ENCODE measurements around the gene CERS6. TPM values are rescaled to one million over a fixed set of nuclear protein-coding genes. Genes with fewer than 3 reads are reported as not detected.

The CERS6 gene
- total RNA-seq, 4 donors from 2014 or later, result 35.7 to 60.6 (median 39.2) TPM

DNA sequence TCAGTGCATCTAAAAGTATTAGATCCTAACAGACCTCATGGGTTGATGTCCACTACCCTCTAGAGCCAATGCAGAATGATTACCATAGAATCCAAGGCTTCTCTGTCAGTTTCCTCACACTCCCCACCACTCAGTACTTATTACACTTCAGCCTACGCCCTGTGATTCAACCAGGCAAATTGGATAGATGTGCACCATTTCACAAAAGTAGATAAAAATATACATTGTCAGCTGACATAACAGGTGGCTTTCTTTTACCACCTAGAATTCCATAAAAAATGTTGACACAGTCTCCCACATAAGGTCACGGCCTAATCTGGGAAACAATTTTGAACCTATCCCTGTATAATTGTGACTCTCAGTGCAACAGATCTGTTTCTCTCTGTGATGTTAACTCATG lies 144.9 kb downstream of the CERS6 start:
- Histone ChIP-seq H3K27me3 (no peaks in the 10 kb centered on the region), H3K4me3 (replicated peaks in 1 of 3) (no peak overlapping the region), H3K4me1 (no peaks in the 10 kb centered on the region), H3K9me3 (no peaks in the 10 kb centered on the region), H3K27ac (no peak overlapping the region), H3K36me3 (no peaks in the 10 kb centered on the region)
- DNase-seq, result no peak
- WGBS, 2 donors, result 98 to 99% methylated on average over 2 of the region's 2 CpGs
- TF ChIP-seq, protein P1, sequence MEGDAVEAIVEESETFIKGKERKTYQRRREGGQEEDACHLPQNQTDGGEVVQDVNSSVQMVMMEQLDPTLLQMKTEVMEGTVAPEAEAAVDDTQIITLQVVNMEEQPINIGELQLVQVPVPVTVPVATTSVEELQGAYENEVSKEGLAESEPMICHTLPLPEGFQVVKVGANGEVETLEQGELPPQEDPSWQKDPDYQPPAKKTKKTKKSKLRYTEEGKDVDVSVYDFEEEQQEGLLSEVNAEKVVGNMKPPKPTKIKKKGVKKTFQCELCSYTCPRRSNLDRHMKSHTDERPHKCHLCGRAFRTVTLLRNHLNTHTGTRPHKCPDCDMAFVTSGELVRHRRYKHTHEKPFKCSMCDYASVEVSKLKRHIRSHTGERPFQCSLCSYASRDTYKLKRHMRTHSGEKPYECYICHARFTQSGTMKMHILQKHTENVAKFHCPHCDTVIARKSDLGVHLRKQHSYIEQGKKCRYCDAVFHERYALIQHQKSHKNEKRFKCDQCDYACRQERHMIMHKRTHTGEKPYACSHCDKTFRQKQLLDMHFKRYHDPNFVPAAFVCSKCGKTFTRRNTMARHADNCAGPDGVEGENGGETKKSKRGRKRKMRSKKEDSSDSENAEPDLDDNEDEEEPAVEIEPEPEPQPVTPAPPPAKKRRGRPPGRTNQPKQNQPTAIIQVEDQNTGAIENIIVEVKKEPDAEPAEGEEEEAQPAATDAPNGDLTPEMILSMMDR (IDR thresholded peaks at IDR 0.05), result no peak
- no peak for TF ChIP-seq POLR2A (IDR thresholded peaks at IDR 0.05)
- intact Hi-C loops (cut with DNase I), result no loop called here

DNA sequence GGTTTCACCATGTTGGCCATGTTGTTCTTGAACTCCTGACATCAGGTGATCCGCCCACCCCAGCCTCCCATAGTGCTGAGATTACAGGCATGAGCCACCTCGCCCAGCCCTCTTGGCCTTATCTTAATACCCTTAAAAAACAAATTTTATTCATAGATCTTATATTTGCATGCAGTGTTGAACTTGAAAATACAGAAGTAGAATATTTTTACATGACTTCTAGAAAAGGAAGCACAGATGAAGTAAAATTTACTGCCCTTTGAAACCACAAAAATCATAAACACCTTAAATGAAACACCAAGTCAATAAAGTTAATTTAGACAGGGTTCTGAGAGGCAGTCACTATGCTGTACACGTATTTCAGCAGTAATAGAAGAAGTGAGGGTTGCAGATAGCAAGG lies 145.7 kb downstream of the CERS6 start:
- H3K36me3 ChIP-seq, result no peaks in the 10 kb centered on the region
- no peak for TF ChIP-seq POLR2A (IDR thresholded peaks at IDR 0.05)
- TF ChIP-seq, protein P1 (IDR thresholded peaks at IDR 0.05), result no peak
- H3K4me1 ChIP-seq, result no peaks in the 10 kb centered on the region
- intact Hi-C loops (cut with DNase I), result no loop called here
- no peak overlapping the region for H3K4me3 ChIP-seq (replicated peaks in 1 of 3)
- no peaks in the 10 kb centered on the region for H3K27me3 ChIP-seq
- no peak for DNase-seq
- no peak overlapping the region for H3K27ac ChIP-seq
- 96 to 97% methylated on average over 3 of the region's 3 CpGs for WGBS, 2 donors
- H3K9me3 ChIP-seq, result no peaks in the 10 kb centered on the region

DNA sequence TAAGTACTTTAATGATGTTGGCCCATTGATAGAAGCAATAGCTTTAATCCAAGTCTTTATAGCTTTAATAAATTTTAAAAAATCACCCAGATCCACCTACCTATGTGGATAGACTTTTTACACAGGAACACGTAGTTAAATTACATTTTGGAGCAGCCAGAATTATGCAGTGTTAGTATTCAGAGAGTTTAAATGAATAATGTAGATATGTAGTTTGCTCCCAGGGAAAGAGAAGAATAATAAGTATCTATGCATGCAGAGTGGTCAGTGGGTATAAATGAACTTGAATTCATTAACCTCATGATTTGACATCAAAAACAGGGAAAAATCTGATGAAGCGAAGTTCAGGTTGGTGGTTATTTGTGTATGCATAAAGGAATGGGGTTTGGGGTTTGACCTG lies 146.3 kb downstream of the CERS6 start:
- Histone ChIP-seq H3K36me3 (no peaks in the 10 kb centered on the region), H3K27me3 (no peaks in the 10 kb centered on the region), H3K4me1 (no peaks in the 10 kb centered on the region), H3K9me3 (no peaks in the 10 kb centered on the region), H3K4me3 (replicated peaks in 1 of 3) (no peak overlapping the region), H3K27ac (no peak overlapping the region)
- DNase-seq, result no peak
- no peak for TF ChIP-seq POLR2A (IDR thresholded peaks at IDR 0.05)
- TF ChIP-seq, protein P1 (IDR thresholded peaks at IDR 0.05), result no peak
- 91 to 95% methylated on average over 2 of the region's 2 CpGs for WGBS, 2 donors
- intact Hi-C loops (cut with DNase I), result no loop called here

- intact Hi-C loops (cut with DNase I), result no loop called here
- TF ChIP-seq POLR2A (IDR thresholded peaks at IDR 0.05), result no peak
- TF ChIP-seq, protein P1 (IDR thresholded peaks at IDR 0.05), result no peak
- no peaks in the 10 kb centered on the region for H3K9me3 ChIP-seq
Observed at GRCh38 chr2:168602846-168603401, 146.9 kb downstream of the CERS6 start.

DNA sequence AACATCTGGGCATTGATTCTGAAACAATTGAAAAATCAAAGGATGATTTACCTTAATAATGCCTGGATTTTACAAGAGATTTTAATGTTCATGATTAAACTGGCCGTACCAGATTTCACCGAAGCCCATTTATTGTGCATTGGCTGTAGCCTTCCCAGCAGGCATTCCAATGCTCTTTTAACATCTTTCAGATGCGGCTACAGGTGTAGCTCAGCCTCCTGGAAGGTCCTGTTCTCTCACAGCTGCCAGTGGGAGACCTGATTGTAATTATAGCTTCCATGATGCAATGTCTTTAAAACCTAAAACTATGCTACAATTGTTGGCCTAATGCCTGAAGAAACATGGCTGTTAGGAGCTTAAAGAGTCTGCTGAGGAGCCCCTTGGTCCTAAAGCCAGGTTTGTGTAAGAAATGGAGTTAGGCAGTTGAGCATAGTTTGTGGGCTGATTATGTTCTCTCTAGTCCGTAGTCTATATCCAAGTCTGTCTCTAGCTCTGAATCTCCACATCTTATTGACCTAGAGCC lies 147.4 kb downstream of the CERS6 start:
- H3K4me1 ChIP-seq, result no peaks in the 10 kb centered on the region
- H3K27ac ChIP-seq, result no peak overlapping the region
- H3K27me3 ChIP-seq, result no peaks in the 10 kb centered on the region
- WGBS, 2 donors, result 92 to 95% methylated on average over 4 of the region's 4 CpGs
- TF ChIP-seq, protein P1 (IDR thresholded peaks at IDR 0.05), result no peak
- TF ChIP-seq POLR2A (IDR thresholded peaks at IDR 0.05), result no peak
- intact Hi-C loops (cut with DNase I), result no loop called here
- H3K36me3 ChIP-seq, result no peaks in the 10 kb centered on the region
- no peak overlapping the region for H3K4me3 ChIP-seq (replicated peaks in 1 of 3)
- no peak for DNase-seq
- H3K9me3 ChIP-seq, result no peaks in the 10 kb centered on the region

More at GRCh38 chr2:168602846-168603401, 146.9 kb downstream of the CERS6 start:
- no peaks in the 10 kb centered on the region for H3K36me3 ChIP-seq
- no peak for DNase-seq
- no peak overlapping the region for H3K4me3 ChIP-seq (replicated peaks in 1 of 3)
- H3K4me1 ChIP-seq, result no peaks in the 10 kb centered on the region
- no peak overlapping the region for H3K27ac ChIP-seq
- no peaks in the 10 kb centered on the region for H3K27me3 ChIP-seq

Measured in thyroid gland (tissue), 4 donors.